ENCODE data around the gene SLC10A1.

Gene SLC10A1

DNA sequence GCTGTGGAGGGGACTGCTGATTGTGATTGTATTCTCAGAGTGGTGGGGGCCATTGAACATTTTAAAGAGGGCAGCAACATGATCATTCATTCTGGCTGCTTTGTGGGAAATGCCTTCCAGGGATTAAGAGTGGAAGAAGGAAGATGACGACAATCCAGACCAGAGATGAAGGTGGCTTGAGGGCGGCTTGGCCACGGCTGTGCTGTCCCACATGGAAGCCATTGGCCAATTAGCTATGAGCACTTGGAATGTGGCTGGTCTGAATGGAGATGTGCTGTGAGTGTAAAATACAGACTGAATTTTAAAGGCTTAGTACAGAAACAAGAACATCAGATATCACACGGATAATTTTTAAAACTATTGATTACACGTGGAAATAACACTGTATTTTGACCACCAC, 19.2 kb upstream of the SLC10A1 start:
- TF ChIP-seq GATA2 (IDR thresholded peaks at IDR 0.05; ENCODE audit: low read depth, low read length) (no peak), GATA3 (IDR thresholded peaks at IDR 0.05; ENCODE audit: low read depth, low read length) (no peak)

DNA sequence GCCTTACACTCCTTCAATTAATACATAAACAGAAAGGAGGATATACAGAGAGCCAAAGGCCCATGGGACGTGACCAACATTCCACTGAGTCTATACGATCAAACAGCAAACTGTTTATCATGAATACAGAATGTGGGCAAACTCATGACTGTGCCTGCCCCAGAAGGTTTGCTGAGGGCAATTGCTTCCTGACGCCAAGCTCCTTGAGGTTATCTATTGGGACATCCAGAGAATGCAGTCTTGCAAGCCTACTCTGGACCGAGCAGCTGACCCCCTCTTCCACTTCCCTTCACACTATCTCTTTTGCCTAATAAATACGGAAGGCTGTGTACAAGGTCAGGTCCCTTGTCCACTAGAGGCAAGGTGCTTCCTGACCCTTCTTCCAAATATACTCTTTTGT, 18.5 kb upstream of the SLC10A1 start:
- TF ChIP-seq GATA3 (IDR thresholded peaks at IDR 0.05; ENCODE audit: low read depth, low read length), result no peak

DNA sequence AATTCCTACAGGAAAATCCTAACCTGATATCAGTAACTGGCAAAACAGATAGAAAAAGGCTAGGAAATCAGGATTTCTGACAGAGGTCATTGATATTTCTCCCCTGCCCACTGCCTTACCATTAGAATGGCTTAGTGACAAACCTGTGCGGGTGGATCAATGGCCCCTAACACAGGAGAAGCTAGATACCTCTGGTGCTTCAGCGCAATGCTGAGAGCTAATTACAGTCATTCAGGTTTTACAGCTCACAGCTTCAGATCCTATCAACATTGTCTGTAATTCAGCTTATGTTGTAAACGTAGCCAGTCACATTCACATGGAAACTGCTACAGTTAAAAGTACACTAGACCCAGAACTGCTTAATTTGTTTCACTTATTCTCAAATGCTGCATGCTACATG, 17.4 kb upstream of the SLC10A1 start:
- TF ChIP-seq GATA3 (IDR thresholded peaks at IDR 0.05; ENCODE audit: low read depth, low read length), result no peak
- no peak for TF ChIP-seq GATA2 (IDR thresholded peaks at IDR 0.05; ENCODE audit: low read depth, low read length)

DNA sequence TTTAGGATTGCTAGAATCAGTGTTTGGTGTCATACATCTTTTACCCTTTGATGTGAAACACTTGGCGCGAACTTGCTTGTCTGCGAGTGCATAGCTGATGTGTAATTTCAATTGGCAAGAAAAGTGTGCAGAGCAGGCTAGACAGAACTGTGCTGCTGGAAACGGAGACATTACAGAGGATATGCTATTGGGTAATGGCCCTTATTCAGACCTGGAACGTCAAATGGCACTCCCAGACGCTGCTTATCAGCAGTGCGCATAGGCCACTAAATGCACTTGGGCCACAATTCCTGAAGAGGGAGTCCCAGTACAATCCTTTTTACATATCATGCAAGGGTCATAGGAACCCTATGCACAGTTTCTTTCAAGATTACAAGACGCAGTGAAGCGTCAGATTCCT, 15.7 kb upstream of the SLC10A1 start:
- TF ChIP-seq GATA3 (IDR thresholded peaks at IDR 0.05; ENCODE audit: low read depth, low read length) (no peak), GATA2 (IDR thresholded peaks at IDR 0.05; ENCODE audit: low read depth, low read length) (no peak)

DNA sequence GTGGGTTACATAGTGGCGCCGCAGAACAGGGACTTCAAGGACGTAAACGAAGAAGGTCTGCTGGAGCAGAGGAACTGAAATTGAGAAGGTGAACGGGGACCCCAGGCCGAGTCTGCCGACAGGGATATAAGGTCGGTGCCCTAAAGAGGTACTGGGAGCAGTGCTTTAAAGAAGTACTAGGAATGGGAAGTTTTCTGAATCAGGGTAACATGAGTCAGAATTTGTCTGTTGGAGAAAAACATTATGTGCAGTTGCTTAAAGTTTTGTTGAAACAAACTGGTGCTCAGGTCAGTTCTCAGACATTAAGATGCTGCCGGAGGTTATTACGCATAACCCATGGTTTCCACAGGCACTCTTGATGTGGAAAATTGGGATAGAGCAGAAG, 14.8 kb upstream of the SLC10A1 start:
- no peak for TF ChIP-seq GATA3 (IDR thresholded peaks at IDR 0.05; ENCODE audit: low read depth, low read length)
- no peak for TF ChIP-seq GATA2 (IDR thresholded peaks at IDR 0.05; ENCODE audit: low read depth, low read length)

DNA sequence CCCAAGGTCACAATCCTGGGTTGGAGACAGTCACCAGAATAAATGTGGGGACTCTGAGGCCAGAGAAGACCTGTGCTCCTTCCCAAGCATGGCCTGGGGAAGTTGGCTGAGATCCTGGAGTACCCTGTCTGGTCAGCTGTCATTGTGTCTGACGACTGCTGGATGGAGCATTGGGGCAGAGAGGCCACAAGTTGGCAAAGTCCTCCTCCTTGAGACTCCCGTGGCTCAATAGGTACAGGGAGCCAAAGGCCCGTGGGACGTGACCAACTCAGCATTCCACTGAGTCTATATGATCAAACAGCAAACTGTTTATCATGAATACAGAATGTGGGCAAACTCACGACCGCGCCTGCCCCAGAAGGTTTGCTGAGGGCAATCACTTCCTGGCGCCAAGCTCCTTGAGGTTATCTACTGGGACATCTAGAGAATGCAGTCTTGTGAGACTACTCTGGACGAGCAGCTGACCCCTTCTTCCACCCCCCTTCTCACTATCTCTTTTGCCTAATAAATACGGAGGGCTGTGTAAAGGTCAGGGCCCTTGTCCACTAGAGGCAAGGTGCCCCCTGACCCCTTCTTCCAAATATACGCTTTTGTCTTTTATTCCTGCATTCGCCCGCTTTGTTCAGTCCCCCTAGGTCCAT, 14.3 kb upstream of the SLC10A1 start:
- TF ChIP-seq GATA3 (IDR thresholded peaks at IDR 0.05; ENCODE audit: low read depth, low read length), result no peak
- no peak for TF ChIP-seq GATA2 (IDR thresholded peaks at IDR 0.05; ENCODE audit: low read depth, low read length)

DNA sequence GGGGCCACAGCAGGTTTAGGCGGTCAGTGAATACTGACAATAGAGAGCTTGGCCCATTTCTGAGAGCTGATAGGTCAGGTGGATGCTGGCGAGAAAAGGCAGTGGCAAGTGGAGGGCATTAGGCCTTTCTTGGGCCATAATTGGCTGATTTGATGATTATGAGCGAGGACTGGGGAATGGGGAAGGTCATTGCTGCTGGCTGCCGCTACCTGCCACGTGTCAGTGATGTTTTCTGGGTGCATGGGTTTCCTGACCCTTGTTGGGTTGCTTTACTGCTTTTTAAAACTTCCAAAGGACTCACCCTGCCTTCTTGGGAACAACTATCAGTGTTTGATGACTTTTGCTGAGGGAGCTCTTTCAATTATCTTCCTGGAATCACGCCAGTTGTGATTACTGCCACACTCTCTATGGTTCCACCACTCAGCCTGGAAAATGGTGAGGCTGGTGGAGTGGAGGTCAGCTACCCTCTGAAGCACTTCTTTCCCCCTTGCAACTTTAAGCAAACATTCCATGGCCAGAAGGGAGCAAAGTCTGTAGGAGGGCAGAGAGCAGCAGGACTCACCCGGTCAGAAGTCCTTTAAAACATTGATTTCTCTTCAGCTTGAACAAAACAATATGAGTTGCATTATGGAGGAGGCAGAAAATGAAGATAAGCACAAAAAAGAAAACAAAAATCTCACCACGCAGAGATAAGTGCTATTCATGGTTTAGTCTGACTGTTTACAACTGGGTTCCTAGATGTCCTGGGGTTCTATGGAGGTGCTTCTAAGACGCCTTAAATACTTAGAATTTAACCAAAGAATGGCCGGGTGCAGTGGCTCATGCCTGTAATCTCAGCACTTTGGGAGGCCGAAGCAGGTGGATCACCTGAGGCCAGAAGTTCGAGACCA, 12.1 kb upstream of the SLC10A1 start:
- TF ChIP-seq GATA2 (IDR thresholded peaks at IDR 0.05; ENCODE audit: low read depth, low read length) (no peak), GATA3 (IDR thresholded peaks at IDR 0.05; ENCODE audit: low read depth, low read length) (no peak)

DNA sequence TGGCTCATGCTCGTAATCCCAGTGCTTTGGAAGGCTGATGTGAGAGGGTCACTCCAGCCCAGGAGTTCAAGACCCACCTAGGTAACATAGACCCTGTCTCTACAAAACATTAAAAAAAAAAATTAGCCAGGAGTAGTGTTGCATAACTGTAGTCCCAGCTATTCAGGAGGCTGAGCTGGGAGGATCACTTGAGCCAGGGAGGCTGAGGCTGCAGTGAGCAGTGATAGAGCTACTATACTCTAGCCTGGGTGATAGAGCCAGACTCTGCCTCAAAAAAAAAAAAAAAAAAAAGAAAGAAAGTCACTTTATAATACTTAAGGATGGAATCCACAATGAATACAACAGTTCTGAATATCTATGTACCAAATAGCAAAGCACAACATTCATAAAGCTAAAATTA, 10.2 kb upstream of the SLC10A1 start:
- TF ChIP-seq GATA3 (IDR thresholded peaks at IDR 0.05; ENCODE audit: low read depth, low read length) (no peak), GATA2 (IDR thresholded peaks at IDR 0.05; ENCODE audit: low read depth, low read length) (no peak)

DNA sequence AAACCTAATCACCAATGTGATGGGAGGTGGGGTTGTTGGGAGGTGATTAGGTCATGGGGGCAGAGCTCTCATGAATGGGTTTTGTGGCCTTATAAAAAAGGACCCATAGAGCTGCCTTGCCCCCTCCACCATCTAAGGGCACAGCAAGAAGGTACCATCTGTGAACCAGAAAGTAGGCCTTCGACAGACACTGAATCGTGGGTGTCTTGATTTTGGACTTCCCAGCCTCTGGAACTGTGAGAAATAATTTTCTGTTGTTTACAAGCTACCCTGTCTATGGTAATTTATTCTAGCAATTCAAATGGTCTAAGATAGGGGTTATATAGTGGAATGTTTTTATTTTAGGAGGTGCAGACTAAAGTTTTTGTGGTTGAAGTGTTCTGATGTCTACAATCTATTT, 7.9 kb upstream of the SLC10A1 start:
- TF ChIP-seq GATA3 (IDR thresholded peaks at IDR 0.05; ENCODE audit: low read depth, low read length) (no peak), GATA2 (IDR thresholded peaks at IDR 0.05; ENCODE audit: low read depth, low read length) (no peak)

DNA sequence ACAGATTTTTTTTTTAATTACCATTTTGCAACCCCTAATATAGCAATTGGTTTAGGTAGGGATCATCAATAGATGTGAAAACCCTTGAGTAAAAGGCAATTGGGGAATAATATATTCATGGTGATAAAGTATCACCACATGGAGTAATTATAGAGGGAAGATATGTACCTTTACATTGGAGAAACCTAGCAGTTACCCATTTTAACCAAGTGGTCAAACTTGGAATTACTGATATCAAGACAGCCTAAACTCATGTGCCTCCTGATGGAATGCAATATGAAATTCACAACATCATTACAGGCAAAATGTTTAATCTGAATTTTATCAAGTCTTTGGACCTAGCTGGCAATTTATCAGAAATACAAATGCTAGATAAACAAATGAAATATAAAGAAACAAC, 6.7 kb upstream of the SLC10A1 start:
- no peak for TF ChIP-seq GATA3 (IDR thresholded peaks at IDR 0.05; ENCODE audit: low read depth, low read length)
- no peak for TF ChIP-seq GATA2 (IDR thresholded peaks at IDR 0.05; ENCODE audit: low read depth, low read length)

DNA sequence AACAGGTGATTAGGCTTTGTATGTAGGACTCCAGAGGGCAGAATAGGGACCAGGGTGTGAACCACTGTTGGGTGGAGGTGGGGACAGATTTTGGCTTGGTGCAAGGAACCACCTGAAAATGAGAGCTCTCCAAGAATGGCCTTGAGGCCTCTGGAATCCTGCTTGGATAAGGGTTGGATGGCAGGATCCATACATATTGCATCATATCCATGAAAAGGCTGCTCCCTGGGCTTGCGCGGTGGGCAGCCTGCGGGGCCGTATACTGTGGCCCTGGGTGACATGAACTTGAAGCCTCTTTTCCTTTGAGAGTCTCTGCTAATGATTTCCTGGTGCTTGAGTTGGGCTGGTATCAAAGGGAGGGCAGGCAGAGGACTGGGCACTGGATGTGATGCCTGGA, 1.3 kb upstream of the SLC10A1 start:
- no peak for TF ChIP-seq GATA2 (IDR thresholded peaks at IDR 0.05; ENCODE audit: low read depth, low read length)
- TF ChIP-seq GATA3 (IDR thresholded peaks at IDR 0.05; ENCODE audit: low read depth, low read length), result no peak

DNA sequence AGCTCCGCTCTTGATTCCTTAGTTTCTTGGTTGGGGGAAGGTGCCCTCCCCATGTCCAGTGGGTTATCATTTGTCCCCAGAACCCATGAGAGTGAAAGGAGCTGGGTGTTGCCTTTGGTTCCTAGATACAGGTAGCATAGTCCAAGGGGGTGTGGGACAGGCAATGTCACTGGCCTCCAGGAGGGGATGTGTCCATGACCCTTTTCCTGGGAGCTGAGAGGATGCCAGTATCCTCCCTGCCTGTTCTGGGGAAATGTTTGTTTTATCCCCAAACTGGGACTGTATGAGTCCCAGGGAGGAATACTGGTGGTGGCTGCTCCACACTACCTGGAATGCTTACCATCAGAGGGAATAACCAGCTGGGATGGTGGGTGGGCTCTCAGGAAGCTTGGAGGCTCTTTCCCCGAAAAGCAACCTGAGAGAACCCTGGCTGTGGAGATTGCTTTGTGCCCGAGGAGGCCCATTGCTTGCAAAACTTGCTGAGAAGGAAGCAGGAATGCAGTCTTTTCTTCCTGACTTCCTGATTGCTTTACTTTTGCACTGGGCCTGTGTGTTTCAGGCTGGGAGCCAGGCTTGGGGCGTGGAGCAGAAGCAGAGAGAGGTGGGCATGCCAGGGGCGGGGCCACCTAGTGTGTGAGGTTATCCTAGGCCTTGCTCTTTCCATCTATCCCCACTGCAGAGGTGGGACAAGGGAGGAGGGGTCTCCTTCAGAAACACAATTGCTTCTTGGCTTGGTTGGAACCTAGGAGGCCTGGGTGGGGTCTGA, 715 bp upstream of the SLC10A1 start:
- TF ChIP-seq GATA3 (IDR thresholded peaks at IDR 0.05; ENCODE audit: low read depth, low read length), result no peak
- no peak for TF ChIP-seq GATA2 (IDR thresholded peaks at IDR 0.05; ENCODE audit: low read depth, low read length)

DNA sequence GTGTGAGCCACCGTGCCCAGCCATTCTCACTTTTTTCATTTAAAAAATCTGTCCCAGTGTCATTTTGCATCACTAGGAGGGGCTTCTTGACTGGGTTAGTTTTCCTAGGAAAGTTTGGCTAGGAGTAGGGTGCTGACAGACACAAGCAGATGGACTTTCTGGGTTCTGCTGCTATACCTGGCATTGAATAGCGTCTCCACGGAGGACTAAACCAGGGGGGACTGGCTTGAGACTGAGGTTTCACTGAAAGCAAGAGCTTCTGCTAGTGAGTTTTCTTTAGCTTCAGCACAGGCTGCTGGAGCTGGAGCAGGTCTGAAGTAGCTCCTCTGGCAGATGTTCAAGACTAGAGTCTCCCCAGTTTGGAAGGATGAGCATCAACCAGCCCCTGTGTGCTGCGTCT, 1.4 kb downstream of the SLC10A1 start:
- TF ChIP-seq GATA2 (IDR thresholded peaks at IDR 0.05; ENCODE audit: low read depth, low read length) (no peak), GATA3 (IDR thresholded peaks at IDR 0.05; ENCODE audit: low read depth, low read length) (no peak)

DNA sequence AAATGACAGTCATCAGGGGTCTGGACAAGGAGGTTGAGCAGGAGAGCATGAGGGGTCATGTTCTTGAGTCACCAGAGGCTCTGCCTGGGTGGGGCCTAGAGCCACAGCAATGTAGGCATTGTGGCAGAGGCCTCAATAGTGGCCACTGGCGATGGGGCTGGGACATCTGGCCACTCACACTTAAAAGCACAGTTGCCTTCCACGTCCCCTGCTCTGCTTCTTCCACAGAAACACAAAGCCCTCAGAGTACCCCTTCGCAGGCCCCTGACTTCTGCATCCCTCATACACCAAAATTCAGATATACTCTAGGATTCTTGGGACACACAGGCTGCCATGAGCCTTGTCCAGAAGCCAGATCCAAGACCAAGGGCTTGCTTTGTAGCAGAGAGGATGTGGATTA, 2.2 kb downstream of the SLC10A1 start:
- TF ChIP-seq GATA2 (IDR thresholded peaks at IDR 0.05; ENCODE audit: low read depth, low read length) (no peak), GATA3 (IDR thresholded peaks at IDR 0.05; ENCODE audit: low read depth, low read length) (no peak)

All from SH-SY5Y (cell line).